NCI-H345 treated with DMSO at 0.1 percent for 48 hours (cell line): ENCODE measurements around the gene RHOT1.
"Not testable (repeated sequence)": the region's sequence is repeated elsewhere in the genome, so short reads cannot be mapped to it uniquely, and the experiment has no call there.

Experiments used
- DNase-seq: peaks from one replicate; lab custom pipeline; 2025; ENCODE audit not compliant: unreplicated experiment; lab: John Stamatoyannopoulos, UW

The RHOT1 gene

GRCh38 chr17:32142038-32142856, at the start of gene RHOT1:
Gene RHOT1 (plus strand): TSS chr17:32142502. CDS start chr17:32142693, 191 bp downstream.
- DNase-seq: peak; percentile 59

- no peak for DNase-seq
These were observed 42.6 kb upstream of the RHOT1 start for GRCh38 chr17:32099686-32100085.

- DNase-seq: not testable (repeated sequence)
These were observed 42.0 kb upstream of the RHOT1 start for GRCh38 chr17:32100323-32100722.

GRCh38 chr17:32100971-32101631, 41.2 kb upstream of the RHOT1 start:
- peak; percentile 38 for DNase-seq

GRCh38 chr17:32102172-32102571, 40.1 kb upstream of the RHOT1 start:
- DNase-seq: no peak

- DNase-seq: no peak
These were observed 39.6 kb upstream of the RHOT1 start for GRCh38 chr17:32102646-32103186.

- no peak for DNase-seq
These were observed 38.7 kb upstream of the RHOT1 start for GRCh38 chr17:32103476-32104113.

GRCh38 chr17:32104158-32104557, 38.1 kb upstream of the RHOT1 start:
- DNase-seq: no peak

GRCh38 chr17:32106471-32106981, 35.8 kb upstream of the RHOT1 start:
- DNase-seq: not testable (repeated sequence)

- not testable (repeated sequence) for DNase-seq
These were observed 35.1 kb upstream of the RHOT1 start for GRCh38 chr17:32107194-32107593.

- no peak for DNase-seq
These were observed 31.7 kb upstream of the RHOT1 start for GRCh38 chr17:32110596-32110995.

GRCh38 chr17:32111141-32111771, 31.0 kb upstream of the RHOT1 start:
- DNase-seq: no peak

- no peak for DNase-seq
These were observed 29.9 kb upstream of the RHOT1 start for GRCh38 chr17:32112416-32112815.

- no peak for DNase-seq
These were observed 27.8 kb upstream of the RHOT1 start for GRCh38 chr17:32114536-32114935.

- DNase-seq: not testable (repeated sequence)
These were observed 26.8 kb upstream of the RHOT1 start for GRCh38 chr17:32115546-32115945.

- peak; percentile 73 for DNase-seq
These were observed 25.4 kb upstream of the RHOT1 start for GRCh38 chr17:32116937-32117336.

GRCh38 chr17:32117399-32117798, 24.9 kb upstream of the RHOT1 start:
- no peak for DNase-seq

GRCh38 chr17:32118088-32118487, 24.2 kb upstream of the RHOT1 start:
- DNase-seq: not testable (repeated sequence)

GRCh38 chr17:32118835-32119234, 23.5 kb upstream of the RHOT1 start:
- DNase-seq: no peak

GRCh38 chr17:32120141-32120540, 22.2 kb upstream of the RHOT1 start:
- DNase-seq: no peak

GRCh38 chr17:32120716-32121115, 21.6 kb upstream of the RHOT1 start:
- DNase-seq: no peak
